ENCODE data around the gene EDEM3. TPM values are rescaled to one million over a fixed set of nuclear protein-coding genes. Genes with fewer than 3 reads are reported as not detected.
"Not testable (repeated sequence)": the region's sequence is repeated elsewhere in the genome, so short reads cannot be mapped to it uniquely, and the experiment has no call there.

The EDEM3 gene, protein sequence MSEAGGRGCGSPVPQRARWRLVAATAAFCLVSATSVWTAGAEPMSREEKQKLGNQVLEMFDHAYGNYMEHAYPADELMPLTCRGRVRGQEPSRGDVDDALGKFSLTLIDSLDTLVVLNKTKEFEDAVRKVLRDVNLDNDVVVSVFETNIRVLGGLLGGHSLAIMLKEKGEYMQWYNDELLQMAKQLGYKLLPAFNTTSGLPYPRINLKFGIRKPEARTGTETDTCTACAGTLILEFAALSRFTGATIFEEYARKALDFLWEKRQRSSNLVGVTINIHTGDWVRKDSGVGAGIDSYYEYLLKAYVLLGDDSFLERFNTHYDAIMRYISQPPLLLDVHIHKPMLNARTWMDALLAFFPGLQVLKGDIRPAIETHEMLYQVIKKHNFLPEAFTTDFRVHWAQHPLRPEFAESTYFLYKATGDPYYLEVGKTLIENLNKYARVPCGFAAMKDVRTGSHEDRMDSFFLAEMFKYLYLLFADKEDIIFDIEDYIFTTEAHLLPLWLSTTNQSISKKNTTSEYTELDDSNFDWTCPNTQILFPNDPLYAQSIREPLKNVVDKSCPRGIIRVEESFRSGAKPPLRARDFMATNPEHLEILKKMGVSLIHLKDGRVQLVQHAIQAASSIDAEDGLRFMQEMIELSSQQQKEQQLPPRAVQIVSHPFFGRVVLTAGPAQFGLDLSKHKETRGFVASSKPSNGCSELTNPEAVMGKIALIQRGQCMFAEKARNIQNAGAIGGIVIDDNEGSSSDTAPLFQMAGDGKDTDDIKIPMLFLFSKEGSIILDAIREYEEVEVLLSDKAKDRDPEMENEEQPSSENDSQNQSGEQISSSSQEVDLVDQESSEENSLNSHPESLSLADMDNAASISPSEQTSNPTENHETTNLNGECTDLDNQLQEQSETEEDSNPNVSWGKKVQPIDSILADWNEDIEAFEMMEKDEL
- 26.4 and 34.5 TPM in 2 replicates for total RNA-seq (2014; rRNA removed; shearing (Covaris generic))
- 25.9 and 37.2 TPM in 2 replicates for polyA plus RNA-seq (2015; cell fraction: cytosol; rRNA removed)
- 58.8 and 72.2 TPM in 2 replicates for polyA plus RNA-seq (2015; cell fraction: nucleus; rRNA removed)

DNA sequence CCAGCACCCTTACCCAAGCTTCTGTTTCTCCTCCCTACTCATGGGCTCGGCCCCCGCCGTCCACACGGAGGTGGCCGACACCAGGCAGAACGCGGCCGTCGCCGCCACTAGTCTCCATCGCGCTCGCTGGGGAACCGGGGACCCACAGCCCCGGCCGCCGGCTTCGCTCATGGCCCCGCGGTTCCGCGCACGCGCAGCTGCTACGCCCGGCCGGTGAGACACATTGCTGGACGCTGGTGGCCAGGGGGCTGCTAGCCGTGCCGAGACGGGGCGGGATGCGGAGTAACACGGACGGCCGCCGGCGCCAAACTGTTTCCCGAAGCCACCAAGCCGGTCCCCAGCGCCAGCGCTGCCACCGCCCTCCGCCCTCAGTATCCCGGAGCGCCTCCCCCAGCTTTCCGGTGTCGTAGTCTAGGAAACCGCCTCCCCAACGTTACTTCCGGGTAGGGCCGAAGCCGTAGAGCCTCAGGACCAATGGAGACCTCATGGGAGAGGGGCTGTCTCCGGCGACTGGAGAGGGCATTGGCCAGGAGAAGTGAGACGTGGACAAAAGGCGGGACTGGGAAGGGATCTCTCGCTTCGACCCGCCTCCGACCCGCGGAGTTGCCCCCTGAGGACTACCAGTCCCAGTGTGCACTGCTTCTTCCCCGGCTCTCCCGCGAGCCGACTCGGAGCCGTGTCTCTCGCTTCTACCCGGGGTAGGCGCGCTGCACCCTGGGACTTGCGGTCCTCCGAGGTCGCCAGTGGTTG, at the start of gene EDEM3:
TSS of gene EDEM3 (minus strand) at position 383 of the 750 bp plus-strand sequence. CDS start at position 171, 212 bp downstream.
- DNase-seq (ENCODE audit: low read depth) = peak; percentile 100

DNA sequence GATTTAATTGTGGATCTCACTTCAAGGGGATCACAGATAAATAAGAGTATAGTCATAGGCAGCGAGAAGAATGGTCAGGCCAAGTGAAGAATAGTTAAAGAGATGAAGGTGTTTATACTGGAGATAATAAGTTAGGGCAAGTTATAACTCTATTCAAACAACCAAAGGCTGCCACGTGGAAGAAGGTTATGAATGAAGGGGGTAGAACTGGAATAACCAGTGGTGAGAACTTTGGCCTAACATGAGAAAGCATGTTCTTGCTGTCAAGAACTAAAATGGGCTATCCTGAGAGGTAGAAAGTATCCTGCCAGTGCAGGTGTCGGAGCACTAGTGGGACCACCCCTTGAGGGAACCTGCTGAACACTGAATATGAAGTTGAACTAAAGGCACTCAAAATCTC, 49.6 kb upstream of the EDEM3 start:
- no peak for DNase-seq (ENCODE audit: low read depth)

DNA sequence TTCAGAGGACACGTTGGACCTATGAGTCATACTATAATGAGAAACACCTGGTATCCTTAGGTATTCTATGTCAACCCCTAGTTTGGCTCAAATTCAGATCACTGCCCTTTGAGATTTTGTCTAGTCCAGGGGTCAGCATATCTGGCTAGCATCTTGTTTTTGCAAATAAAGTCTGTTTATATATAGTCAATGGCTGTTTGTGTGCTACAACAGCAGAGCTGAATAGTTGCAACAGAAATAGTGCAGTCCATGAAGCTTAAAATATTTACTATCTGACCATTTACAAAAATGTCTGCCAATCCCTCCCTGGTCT, 48.5 kb upstream of the EDEM3 start:
- DNase-seq (ENCODE audit: low read depth) = no peak

DNA sequence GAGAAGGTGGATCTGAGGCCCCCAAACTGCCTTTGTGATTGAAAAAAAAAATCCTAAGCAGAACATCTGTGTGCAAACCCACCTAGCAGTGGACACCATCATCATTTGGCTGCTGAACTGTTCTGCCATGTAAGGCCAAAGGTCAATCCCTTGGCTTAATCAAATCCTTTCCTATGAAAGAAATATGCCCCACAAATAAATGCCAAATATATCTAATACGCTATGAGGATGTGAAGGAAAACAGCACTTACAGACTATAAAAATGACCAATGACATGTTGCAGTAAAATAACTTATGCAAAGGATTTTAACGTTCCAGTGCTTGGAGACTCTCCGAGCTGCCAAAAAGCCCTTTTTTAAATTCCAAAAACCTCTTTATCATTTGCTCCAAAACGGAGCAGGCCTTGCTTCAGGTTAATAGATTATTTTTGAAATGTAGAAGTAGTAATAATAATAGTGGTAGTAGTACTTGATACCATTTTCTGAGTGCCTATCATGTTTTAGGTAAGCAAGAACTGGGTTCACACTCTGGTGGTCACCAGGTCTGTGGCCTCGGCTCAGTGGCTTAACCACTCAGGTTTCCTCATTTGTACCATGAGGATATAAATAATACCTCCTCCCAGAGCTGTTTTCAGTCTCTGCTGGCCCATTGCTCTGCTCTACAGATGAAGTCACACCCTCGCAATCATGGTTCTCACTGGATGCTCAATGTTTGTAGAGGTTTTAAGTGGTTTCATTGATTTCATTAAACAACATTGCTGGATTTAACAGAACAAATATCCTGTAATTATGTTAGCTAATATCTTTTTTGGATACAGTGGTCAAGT, 47.9 kb upstream of the EDEM3 start:
- DNase-seq (ENCODE audit: low read depth) = no peak

DNA sequence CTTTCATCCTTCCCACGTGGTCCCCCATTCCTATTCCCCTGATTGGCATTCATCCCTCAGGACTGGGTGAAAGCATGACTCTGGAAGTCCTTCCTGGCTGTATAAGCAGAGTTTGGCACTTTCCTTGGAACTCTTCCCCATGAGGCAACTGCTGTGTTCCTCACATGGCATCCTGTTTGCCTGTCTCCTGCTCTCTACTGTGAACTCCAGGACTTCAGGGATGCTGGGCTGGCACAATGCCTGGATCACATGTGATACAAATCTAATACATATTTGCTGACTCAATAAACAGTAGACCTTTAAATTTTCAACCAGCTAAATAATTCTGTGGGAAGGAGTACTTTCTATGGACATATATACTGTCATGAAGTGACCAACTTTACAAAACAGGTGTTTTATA, 46.8 kb upstream of the EDEM3 start:
- peak; percentile 41 for DNase-seq (ENCODE audit: low read depth)

DNA sequence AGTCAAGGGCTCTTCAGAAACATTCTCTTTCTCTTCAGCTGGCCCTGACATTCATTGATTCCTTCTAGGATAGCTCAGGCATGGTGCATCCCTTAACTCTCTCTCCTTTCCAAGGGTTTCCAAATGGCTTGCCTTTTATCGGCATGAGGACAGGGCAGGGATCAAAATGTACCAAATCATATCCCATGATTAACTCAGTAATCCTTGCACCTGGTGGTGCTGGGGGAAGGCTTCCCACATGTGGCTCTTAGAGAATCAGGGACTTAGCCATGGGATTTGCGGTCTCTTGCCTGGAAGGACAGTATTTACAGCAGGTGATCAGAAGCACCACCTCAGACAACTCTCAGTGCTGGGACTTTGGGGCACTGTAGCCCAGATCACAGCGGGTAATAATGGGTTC, 46.2 kb upstream of the EDEM3 start:
- DNase-seq (ENCODE audit: low read depth) = no peak

DNA sequence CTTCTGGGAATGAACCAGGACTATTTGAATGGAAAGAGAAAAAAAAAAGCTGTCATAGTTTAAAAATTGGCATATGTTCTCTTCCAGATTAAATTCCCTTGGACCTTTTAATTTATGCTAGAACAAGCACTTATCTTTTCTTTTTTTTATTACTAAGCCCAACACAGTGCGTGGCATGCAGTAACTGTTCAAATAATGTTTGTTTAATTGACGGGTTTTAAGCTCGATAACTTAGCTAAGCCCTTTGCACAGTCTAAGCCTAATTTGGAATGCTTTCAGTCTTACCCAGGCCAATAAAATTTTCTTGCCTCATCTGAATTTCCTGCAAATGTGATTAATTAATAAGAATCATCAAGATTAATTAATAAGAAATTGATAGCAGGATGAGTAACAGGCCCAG, 39.3 kb upstream of the EDEM3 start:
- DNase-seq (ENCODE audit: low read depth) = no peak

DNA sequence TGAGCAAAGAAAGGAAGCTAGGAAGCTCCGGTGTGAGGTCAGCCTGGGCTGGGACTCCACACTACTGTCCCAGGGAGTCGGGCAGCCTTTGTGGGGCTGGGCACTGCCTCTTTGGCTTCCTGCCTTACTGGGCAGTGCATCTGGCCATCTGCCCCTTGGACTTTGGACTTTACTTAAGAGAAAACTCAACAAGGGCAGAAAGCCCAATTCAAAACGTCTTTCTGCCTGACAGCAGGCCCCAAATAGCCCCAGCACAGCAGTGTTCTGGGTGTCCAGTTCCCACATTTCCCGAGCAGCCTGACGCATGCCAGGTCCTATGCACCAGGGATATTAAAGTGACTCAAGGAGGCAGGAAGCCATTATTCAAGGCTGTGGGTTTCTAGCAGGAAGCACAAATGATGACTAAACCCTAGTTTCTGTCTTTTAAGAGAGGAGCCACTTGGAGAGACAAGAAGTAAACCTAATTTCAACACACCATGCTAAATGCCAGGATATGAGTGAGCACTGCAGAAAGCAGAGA, 37.9 kb upstream of the EDEM3 start:
- peak; percentile 99 for DNase-seq (ENCODE audit: low read depth)

DNA sequence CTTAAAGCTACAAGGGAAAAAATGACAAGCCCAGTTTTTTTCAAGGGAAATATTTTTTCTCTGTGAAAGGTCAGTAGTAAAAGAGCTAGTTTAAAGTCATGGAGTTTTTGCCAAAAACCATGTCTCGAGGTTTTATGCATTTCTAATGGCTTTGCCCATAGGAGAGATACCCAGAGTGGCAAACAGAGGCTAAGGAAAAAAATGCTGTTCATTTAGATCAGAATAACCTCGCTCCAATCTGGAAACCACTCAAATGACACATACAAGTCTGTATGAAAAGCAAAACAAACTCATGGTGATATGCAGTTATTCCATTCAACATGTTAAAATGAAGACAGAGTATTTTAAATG, 36.9 kb upstream of the EDEM3 start:
- DNase-seq (ENCODE audit: low read depth) = peak; percentile 17

DNA sequence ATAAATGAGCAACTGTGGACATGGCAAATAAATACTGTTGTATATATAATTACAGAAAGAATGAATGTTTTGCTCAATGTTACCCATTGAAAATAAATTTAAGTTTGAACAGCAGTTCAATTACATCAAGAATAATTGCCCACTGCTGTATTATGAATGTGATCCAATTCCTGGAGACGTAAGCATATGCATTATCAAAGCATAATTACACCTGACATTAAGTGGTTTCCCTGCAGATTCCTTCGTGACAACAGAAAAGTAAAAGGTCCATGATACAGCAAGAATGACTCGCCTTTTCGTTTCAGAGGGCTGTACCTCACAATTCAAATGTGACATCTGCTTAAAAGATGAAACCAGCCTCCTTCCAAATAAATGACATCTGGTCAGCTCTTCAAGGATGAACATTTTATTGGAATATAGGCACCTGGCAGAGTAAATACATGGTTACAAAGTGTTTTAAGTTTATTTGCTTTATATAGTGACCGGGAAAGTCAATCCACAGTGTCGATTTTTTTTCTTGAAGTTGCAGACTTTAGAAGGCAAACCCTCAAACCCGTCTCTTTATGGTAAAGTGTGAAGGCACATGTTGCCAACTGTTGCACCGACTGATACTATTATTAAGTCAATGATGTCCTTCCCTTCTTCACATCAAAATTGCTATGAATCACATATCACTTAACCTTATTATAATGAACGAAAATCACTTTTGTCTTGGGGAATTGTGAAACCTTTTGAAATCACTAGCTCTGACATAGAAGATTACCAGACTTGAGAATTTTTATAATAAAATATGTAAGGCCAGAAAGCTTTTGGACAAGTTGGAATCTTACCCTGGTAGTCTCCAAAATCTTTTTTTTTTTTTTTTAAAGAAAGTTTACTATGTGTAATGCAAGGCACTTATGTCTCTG, 36.2 kb upstream of the EDEM3 start:
- no peak for DNase-seq (ENCODE audit: low read depth)

DNA sequence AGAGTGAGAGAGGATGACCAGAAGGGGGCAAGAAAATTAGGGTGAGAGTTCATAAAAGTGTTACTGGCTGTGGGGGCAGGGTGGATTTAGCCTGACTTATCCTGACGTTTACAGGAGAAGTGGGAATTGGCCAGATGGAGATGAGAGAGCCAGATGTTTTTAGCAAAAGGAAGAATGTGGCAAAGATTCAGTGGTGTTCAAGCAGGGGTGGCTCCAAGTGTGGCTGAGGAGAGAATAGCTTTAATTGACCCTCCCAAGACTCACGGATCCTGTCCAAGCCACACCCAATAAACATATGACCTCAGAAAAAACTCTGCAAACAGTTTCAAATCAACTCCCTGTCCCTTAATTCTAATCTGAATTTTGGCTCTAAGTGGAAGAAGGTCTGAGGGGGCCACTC, 35.2 kb upstream of the EDEM3 start:
- no peak for DNase-seq (ENCODE audit: low read depth)

DNA sequence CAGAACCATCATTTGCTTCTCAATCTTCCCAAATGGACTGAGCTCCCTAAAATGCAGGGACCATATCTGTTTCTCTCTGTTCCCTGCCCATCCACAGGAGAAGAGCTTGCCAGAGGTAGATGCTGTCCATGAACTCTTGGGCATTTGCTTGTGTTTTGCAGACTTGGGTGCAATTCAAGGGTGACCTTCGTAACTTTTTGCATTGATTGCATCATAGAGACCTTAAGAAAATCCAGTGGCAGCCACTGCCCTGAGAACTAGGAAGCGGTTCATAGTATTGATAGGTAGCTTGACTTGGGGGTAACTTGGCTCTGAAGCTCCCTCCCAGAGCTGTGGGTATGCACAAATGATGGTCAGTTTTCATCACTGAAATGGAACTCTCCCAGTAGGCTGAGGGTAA, 34.3 kb upstream of the EDEM3 start:
- DNase-seq (ENCODE audit: low read depth) = no peak

DNA sequence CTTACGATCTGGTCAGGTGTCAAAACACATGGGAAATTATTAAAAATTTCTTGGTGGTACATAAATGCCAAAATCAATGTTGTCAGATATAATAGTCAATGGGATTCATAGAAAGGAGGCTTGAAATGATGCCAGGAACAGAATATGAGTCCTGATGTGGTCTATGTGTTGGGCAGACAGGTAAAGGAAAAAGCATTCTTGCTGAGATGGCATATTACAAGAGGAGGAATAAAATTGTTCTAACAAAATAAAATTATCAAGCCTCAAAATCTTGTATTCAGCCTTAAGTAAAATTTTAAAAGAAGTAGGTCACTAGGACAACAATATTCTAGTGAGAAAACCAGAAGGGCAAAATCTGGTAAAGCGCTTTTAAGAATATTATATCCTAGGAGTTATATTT, 30.9 kb upstream of the EDEM3 start:
- no peak for DNase-seq (ENCODE audit: low read depth)

DNA sequence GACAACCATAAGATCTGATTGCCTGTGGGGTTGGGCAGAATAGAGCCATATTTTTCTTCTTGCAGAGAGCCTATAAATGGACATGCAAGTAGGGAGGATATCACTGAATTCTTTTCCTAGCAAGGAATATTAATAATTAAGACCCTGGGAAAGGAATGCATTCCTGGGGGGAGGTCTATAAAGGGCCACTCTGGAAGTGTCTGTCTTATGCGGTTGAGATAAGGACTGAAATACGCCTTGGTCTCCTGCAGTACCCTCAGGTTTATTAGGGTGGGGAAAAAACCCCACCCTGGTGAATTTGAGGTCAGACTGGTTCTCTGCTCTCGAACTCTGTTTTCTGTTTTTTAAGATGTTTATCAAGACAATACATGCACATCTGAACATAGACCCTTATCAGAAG, 29.1 kb upstream of the EDEM3 start:
- DNase-seq (ENCODE audit: low read depth) = not testable (repeated sequence)

DNA sequence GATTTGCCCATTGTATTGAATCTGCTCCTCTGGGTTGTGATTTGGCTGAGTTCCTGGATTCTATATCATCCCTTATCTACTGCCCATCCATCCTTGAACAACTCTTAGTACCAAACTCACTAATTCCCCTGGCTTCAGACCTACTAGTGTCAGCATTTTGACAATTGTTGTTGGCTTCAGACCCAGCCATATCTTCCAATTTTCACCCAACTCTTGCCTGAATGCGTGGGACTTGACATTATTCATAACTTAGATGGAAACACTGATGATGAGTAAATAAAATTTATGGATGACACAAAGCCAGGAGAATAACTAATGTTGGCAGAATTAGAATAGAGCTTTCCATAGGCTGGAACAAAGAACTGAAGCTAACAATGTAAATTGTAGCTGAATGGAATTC, 27.3 kb upstream of the EDEM3 start:
- no peak for DNase-seq (ENCODE audit: low read depth)

DNA sequence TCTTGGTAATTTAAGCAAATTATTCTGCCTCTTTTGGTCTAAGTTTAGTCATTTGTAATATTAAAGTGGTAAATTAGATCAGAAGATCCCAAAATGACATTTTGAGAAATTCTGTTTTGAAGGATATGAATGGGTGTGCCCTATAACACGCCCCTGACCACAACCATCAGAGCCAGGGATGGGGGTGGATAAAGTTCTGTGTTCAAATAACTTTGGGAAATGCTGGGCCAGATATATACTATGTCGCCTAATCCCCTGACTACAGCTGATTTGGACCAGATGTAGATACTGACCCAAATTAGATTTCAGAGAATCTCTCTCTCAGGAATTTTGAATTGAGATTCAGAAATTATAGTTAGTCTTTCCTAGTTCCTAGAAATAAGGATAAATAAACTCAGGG, 21.2 kb upstream of the EDEM3 start:
- DNase-seq (ENCODE audit: low read depth) = no peak

DNA sequence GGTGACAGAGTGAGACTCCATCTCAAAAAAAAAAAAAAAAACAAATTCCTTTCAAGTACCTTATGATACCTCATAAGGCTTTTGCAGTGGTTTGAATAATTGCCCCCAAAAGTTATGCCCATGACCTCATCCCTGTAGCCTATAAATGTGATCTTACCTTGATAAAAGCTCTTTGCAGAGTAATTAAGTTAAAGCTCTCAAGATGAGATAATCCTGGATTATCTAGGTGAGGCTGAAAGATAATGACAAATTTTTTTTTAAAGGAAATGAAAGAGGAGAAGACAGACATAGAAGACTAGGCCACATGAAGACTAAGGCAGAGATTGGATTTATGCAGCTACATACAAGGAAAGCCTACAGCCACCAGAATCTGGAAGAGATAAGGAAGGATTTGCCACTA, 20.7 kb upstream of the EDEM3 start:
- DNase-seq (ENCODE audit: low read depth) = no peak

DNA sequence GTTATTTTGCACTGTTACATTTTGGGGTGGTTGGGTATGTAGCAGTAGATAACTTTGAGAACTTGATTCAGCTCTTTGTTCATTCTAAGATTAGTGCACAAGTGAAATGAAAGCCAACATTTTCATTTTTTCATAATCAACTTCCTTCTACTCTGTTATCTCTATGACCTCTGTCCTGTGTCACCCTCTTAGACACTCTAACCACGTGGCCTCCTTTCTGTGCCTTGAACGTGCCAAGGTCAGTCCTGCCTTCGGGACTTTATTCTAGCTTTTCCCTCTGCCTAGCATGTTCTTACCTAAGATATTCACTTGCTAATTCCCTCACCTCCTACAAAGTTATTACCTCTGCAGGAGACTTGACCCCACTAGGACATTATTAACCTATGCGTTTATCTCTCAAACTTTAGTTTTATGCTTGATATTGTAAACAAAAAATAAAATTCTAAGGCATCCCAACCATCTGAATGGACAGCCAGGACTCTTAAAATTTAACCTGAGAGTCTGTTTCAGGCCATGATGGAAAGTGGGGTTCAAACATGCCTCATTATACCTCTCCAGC, 19.2 kb upstream of the EDEM3 start:
- no peak for DNase-seq (ENCODE audit: low read depth)

DNA sequence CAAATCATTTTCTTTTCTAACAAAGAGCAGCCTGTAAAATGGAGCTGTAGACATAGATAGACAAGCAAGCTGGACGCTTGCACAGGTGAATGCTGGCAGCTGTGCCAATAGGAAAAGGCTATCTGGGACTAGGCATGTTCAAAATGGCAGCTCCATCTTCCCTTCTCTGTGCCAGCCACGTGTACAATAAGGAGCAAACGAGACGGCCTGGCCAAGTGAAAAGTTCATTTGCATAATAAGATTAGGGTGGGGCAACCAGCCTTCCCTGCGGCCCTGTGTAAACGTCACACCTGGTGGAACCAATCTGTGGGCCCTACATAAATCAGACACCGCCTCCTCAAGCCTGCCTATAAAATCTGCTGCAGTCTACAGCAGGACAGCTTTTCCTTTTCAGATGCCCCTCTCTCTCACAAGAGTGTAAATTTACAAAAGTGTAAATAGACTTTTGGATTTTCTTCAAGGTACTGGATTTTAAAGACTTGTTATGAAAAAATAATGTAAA, 16.6 kb upstream of the EDEM3 start:
- DNase-seq (ENCODE audit: low read depth) = no peak

Measured in HT1080 (cell line).